ENCODE data around the gene RAD52.

DNA sequence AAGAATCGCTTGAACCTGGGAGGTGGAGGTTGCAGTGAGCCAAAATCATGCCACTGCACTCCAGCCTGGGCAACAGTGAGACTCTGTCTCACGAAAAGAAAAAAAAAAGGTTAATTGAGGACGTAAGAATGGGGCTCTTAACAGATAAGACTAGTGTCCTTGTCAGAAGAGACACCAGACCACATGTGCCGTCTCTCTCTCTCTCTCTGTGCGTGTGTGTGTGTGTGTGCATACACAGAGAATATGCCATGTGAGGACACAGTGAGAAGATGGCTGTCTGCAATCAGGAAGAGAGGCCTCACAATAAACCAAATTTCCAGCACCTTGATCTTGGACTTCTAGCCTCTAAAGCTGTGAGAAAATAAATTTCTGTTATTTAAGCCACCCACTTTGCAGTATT is 29.9 kb upstream of the RAD52 start:
- TF ChIP-seq CTCF (IDR thresholded peaks at IDR 0.05) (no peak), EP300 (IDR thresholded peaks at IDR 0.05) (no peak), POLR2A (IDR thresholded peaks at IDR 0.05) (no peak), POLR2AphosphoS5 (IDR thresholded peaks at IDR 0.05) (no peak)

Data from suprapubic skin (tissue), 4 donors.